ENCODE data around the gene HELQ.

DNA sequence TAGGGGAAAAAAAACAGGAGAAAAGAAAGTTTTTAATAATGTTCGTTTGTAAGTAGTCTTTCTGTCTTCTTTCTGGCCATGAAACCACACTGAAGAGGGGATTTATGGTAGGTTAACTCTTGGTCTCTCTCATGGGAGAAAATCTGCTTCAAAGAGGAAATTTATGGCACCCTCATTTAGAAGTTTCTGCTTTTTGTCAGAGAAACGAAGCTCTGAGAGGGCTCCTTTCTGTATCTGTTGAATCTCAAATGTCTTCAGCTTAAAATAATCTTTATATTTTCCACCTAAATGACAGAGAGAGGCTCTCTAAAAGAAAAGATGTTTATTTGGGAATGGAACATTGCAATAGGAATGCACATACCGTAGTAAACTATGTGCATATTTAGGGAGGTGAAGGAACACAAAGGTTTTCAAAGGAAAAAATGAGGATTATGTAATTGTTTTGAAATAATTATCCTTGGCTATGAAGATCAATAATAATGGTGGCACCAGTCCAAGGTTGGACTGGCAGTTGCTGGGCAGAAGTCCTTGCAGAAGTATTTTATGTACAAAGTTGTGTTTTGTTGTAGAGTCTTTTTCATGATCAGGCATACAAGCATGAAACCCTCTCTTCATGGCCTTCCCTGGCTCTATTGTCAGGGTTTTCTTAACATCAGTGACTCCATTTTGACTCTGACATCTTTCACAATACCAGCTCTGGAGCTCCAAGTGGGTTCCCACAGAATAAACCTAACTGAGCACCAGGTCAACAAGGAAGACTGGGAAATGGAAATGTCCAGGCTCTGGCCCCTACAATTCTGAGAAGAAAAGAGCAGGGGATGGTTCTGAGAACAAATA is 67.9 kb downstream of the HELQ start:
- TF ChIP-seq POLR2AphosphoS5 (IDR thresholded peaks at IDR 0.05; ENCODE audit: low read depth, low read length), result no peak
- TF ChIP-seq, protein P1, sequence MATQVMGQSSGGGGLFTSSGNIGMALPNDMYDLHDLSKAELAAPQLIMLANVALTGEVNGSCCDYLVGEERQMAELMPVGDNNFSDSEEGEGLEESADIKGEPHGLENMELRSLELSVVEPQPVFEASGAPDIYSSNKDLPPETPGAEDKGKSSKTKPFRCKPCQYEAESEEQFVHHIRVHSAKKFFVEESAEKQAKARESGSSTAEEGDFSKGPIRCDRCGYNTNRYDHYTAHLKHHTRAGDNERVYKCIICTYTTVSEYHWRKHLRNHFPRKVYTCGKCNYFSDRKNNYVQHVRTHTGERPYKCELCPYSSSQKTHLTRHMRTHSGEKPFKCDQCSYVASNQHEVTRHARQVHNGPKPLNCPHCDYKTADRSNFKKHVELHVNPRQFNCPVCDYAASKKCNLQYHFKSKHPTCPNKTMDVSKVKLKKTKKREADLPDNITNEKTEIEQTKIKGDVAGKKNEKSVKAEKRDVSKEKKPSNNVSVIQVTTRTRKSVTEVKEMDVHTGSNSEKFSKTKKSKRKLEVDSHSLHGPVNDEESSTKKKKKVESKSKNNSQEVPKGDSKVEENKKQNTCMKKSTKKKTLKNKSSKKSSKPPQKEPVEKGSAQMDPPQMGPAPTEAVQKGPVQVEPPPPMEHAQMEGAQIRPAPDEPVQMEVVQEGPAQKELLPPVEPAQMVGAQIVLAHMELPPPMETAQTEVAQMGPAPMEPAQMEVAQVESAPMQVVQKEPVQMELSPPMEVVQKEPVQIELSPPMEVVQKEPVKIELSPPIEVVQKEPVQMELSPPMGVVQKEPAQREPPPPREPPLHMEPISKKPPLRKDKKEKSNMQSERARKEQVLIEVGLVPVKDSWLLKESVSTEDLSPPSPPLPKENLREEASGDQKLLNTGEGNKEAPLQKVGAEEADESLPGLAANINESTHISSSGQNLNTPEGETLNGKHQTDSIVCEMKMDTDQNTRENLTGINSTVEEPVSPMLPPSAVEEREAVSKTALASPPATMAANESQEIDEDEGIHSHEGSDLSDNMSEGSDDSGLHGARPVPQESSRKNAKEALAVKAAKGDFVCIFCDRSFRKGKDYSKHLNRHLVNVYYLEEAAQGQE (IDR thresholded peaks at IDR 0.05; ENCODE audit: insufficient read depth in 1 of 2, low read depth in 2 of 2, low read length in 1 of 2), result no peak
- TF ChIP-seq, protein P2, sequence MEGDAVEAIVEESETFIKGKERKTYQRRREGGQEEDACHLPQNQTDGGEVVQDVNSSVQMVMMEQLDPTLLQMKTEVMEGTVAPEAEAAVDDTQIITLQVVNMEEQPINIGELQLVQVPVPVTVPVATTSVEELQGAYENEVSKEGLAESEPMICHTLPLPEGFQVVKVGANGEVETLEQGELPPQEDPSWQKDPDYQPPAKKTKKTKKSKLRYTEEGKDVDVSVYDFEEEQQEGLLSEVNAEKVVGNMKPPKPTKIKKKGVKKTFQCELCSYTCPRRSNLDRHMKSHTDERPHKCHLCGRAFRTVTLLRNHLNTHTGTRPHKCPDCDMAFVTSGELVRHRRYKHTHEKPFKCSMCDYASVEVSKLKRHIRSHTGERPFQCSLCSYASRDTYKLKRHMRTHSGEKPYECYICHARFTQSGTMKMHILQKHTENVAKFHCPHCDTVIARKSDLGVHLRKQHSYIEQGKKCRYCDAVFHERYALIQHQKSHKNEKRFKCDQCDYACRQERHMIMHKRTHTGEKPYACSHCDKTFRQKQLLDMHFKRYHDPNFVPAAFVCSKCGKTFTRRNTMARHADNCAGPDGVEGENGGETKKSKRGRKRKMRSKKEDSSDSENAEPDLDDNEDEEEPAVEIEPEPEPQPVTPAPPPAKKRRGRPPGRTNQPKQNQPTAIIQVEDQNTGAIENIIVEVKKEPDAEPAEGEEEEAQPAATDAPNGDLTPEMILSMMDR (IDR thresholded peaks at IDR 0.05), result no peak
